IPS-NIHi7 (cell line): ENCODE results near the gene BRD9.
A peak's percentile ranks its signal among the peaks of the same experiment; 100 is the strongest.
"Not testable (repeated sequence)": the region's sequence is repeated elsewhere in the genome, so short reads cannot be mapped to it uniquely, and the experiment has no call there.

Experiments
- DNase-seq: peaks from one replicate; pipeline ENCODE4 v3.0.0; 2012; ENCODE audit warnings: mixed read lengths; ENCODE audit errors: extremely low spot score

Gene BRD9

GRCh38 chr5:858726-859125 lies 33.9 kb downstream of the BRD9 start:
- DNase-seq = no peak

GRCh38 chr5:856531-857425 lies 35.8 kb downstream of the BRD9 start:
- no peak for DNase-seq

- no peak for DNase-seq
Measured at GRCh38 chr5:855771-856530, 36.6 kb downstream of the BRD9 start.

GRCh38 chr5:854966-855743 lies 37.4 kb downstream of the BRD9 start:
- DNase-seq = no peak

GRCh38 chr5:854217-854616 lies 38.4 kb downstream of the BRD9 start:
- DNase-seq = no peak

GRCh38 chr5:853416-854090 lies 39.0 kb downstream of the BRD9 start:
- not testable (repeated sequence) for DNase-seq

- no peak for DNase-seq
Measured at GRCh38 chr5:852431-853401, 39.9 kb downstream of the BRD9 start.

- DNase-seq = no peak
Measured at GRCh38 chr5:852018-852417, 40.6 kb downstream of the BRD9 start.

- DNase-seq = no peak
Measured at GRCh38 chr5:851553-851952, 41.0 kb downstream of the BRD9 start.

GRCh38 chr5:851076-851475 lies 41.5 kb downstream of the BRD9 start:
- no peak for DNase-seq

GRCh38 chr5:850511-851006 lies 42.0 kb downstream of the BRD9 start, which contains the start of gene ZDHHC11:
TSS of gene ZDHHC11 (minus strand) at chr5:850986. CDS start at chr5:850602, 384 bp downstream.
- peak; percentile 65 for DNase-seq

GRCh38 chr5:849651-850301 lies 42.8 kb downstream of the BRD9 start:
- DNase-seq = no peak

GRCh38 chr5:848671-849111 lies 43.9 kb downstream of the BRD9 start:
- no peak for DNase-seq

- DNase-seq = not testable (repeated sequence)
Measured at GRCh38 chr5:847736-848135, 44.9 kb downstream of the BRD9 start.

- not testable (repeated sequence) for DNase-seq
Measured at GRCh38 chr5:847212-847611, 45.4 kb downstream of the BRD9 start.

- not testable (repeated sequence) for DNase-seq
Measured at GRCh38 chr5:846602-847091, 46.0 kb downstream of the BRD9 start.

GRCh38 chr5:845676-846601 lies 46.7 kb downstream of the BRD9 start:
- not testable (repeated sequence) for DNase-seq
